SU-DHL-6 (cell line): ENCODE data around the gene TM4SF20.

ENCODE experiments used
- EZH2phosphoT487 ChIP-seq: fragments of 200-600 bp; sonication (generic), shearing (Covaris generic); conservative IDR thresholded peaks from 2 replicates; pipeline ENCODE4 v1.6.1; 2018; ENCODE audit warnings: mild to moderate bottlenecking, antibody characterized with exemption, low read length, moderate library complexity, mixed read lengths
- TF ChIP-seq, protein P1 (sequence below): fragments of 200-600 bp; sonication (generic); IDR thresholded peaks from one replicate; pipeline ENCODE4 v1.5.1; 2017; ENCODE audit warnings: antibody characterized with exemption, mild to moderate bottlenecking, low read length, moderate library complexity; ENCODE audit not compliant: insufficient read depth, poor library complexity, severe bottlenecking

GRCh38 chr2:227397562-227397961, 18.5 kb upstream of the TM4SF20 start:
- TF ChIP-seq, protein P1, sequence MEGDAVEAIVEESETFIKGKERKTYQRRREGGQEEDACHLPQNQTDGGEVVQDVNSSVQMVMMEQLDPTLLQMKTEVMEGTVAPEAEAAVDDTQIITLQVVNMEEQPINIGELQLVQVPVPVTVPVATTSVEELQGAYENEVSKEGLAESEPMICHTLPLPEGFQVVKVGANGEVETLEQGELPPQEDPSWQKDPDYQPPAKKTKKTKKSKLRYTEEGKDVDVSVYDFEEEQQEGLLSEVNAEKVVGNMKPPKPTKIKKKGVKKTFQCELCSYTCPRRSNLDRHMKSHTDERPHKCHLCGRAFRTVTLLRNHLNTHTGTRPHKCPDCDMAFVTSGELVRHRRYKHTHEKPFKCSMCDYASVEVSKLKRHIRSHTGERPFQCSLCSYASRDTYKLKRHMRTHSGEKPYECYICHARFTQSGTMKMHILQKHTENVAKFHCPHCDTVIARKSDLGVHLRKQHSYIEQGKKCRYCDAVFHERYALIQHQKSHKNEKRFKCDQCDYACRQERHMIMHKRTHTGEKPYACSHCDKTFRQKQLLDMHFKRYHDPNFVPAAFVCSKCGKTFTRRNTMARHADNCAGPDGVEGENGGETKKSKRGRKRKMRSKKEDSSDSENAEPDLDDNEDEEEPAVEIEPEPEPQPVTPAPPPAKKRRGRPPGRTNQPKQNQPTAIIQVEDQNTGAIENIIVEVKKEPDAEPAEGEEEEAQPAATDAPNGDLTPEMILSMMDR, result no peak
- no peak for TF ChIP-seq EZH2phosphoT487
